GM21528 (cell line): ENCODE data around the gene CENPB.
"Not testable (repeated sequence)": the region's sequence is repeated elsewhere in the genome, so short reads cannot be mapped to it uniquely, and the experiment has no call there.

Experiments used
- ATAC-seq: cut with Tn5 transposase; IDR thresholded peaks from one replicate; pipeline ENCODE4 v1.9.1; 2021; ENCODE audit warnings: mild to moderate bottlenecking, moderate library complexity; ENCODE audit not compliant: unreplicated experiment, low FRiP score

Gene CENPB

DNA sequence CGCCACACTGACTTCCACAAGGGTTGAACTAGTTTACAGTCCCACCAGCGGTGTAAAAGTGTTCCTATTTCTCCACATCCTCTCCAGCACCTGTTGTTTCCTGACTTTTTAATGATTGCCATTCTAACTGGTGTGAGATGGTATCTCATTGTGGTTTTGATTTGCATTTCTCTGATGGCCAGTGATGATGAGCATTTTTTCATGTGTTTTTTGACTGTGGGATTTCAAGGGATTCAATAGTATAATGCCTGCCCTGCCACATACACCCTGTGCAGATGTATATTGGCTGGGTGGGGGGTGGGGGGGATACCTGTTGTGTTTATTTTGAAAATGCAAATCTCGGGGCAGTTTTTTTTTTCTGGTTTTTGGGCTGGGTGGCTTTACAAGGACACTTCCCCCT, 7.6 kb upstream of the CENPB start:
- ATAC-seq, result not testable (repeated sequence)

DNA sequence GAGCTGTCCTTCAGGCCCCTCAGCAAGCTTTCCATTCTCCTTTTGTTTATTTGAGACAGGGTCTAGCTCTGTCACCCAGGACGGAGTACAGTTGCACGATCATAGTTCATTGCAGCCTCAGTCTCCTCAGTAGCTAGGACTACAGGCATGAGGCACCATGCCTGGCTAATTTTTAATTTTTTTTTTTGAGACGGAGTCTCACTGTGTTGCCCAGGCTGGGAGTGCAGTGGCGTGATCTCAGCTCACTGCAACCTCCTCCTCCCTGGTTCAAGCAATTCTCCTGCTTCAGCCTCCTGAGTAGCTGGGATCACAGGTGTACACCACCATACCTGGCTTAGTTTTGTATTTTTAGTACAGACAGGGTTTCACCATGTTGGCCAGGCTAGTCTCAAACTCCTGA, 2.7 kb upstream of the CENPB start:
- not testable (repeated sequence) for ATAC-seq

DNA sequence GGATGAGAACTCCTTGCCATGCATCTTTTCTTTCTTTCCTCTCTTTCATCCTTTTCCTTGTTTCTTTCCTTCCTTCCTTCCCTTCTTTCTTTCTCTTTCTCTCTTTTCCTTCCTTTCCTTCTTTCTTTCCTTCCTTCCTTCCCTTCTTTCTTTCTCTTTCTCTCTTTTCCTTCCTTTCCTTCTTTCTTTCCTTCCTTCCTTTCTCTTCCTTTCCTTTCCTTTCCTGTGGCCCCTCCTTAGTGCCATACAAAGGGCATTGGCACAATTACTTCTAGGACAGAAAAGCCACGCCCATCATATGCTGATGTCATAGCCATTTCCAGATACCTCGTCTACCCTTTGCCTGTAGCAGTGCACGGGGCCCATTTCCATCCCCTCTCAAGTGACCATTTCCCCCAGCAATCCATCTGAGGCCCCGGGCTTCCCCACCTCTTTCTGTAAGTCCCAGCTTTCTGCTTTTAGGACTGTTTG, 2.2 kb upstream of the CENPB start:
- ATAC-seq, result no peak

DNA sequence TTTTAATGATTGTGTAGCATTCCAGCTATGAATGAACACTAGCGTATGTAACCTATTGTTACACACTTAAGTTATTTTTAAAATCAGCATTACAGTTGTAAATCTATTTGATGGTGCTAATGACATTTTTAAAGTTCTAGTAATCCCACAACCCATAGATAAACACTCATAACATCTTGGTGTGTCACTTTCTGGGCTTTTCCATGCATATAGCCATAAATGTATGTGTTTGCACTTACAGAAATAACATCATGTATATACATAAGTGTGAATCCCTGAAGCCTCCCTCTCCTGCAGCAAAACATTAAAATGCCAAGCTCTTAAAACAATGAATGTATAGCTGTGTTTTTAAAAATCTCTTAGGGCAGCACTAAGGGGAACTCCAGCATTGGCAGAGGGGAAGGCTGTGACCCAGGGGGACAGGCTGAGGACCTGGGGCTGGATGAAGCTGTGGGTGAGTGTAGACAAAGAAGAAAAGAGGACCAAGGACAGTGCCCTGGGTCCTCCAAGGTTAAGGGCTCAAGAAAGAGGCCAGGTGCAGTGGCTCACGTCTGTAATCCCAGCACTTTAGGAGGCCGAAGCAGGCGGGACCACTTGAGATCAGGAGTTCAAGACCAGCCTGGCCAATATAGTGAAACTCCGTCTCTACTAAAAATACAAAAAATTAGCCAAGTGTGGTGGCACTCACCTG, 929 bp upstream of the CENPB start:
- no peak for ATAC-seq

DNA sequence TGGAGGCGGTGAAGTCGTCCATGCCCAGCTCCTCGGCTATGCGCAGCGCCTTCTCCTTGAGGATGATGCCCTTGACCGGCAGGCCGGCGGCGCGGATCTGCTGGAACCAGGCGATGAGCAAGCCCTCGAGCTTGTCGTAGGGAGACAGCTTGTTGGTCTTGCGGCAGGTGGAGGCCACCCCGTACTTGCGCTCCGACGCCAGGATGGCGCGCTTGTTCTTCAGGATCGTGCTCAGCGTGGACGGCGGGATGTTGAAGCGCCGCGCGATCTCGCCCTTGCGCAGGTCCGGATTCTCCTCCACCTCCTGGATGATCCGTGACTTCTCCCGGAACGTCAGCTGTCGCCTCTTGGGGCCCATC, 435 bp downstream of the CENPB start:
- peak; percentile 10 for ATAC-seq

DNA sequence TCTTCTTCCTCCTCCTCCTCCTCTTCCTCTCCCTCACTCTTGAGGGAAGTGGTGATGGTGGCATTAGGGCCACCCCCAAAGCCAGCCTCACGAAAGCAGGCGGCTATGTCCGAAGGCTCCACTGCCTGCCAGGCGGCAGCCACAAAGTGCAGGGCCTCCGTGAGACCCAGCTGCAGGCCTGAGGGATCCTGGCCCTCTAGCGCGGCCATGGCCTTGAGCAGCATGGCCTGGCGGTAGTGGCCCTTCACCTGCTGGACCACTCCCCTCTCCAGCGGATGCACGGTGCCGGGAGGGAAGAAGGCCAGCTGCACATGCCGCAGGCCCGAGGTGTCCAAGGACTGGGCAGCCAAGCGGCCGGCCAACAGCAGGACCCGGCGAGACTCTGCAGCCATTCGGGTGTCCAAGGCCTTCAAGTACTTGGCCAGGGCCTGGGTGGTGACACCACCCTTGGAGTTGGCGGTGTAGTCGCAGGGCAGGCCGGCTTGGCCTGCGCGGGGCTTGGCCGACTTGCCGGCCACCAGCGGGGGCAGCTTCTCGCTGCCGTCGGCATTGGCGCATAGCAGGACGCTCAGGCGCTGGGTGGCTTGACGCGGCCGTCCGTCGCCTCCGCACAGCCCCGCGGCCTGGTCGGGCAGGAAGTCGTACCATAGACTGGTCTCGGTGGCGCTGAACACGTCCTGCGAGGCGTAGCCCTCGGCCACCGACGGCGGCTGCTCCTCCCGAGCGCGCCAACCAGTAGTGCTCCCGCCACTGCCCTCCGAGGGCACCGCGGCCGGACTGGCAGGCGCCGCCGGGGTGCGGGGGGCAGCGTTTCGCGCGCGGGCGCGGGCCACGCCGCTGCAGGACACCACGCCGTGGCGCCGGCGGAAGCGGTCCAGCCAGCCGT, 1.1 kb downstream of the CENPB start:
- ATAC-seq, result no peak

DNA sequence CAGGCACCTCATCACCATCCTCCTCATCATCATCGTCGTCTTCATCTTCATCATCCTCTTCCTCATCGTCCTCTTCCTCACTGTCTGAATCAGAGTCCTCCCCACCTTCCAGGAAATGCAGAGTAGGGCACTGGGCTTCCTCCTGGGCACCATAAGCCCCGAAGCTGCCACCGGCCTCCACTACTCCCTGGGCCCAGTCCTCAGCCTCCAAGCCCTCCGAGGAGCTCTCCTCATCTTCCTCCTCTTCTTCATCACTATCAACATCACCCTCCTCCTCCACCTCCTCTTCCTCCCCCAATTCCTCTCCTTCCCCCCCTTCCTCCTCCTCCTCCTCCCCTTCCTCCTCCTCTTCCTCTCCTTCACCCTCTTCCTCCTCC, 1.7 kb downstream of the CENPB start:
- ATAC-seq, result no peak

DNA sequence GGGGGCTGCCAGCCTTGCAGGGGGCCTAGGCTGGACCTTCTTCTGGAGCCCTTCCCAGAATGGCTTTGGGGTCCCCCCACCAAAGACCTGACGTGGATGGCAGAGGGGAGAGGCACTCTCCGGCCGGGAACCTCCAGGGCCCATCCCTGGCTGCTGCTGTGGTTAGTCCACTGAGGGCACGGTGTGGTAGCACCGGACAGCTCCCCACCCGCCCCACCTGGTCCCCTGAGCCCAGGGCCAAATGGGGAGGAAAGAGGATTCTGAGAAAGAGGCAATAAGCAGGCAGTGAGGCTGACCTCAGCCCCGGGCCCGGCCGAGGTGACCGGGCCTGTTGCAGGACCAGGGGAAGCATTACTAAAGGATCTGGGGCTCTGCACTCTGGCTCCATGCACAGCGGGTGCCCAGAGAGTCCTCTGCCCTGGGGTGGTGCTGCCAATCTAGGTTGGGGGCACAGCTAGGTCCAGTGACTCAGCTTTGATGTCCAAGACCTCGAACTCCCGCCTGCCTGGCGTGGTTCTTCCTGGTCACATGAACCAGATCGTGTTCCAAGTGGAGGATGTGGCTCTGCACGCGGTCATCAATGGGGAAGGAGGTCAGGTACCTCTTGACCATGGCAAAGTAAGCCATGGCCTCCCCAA, 2.2 kb downstream of the CENPB start:
- no peak for ATAC-seq

DNA sequence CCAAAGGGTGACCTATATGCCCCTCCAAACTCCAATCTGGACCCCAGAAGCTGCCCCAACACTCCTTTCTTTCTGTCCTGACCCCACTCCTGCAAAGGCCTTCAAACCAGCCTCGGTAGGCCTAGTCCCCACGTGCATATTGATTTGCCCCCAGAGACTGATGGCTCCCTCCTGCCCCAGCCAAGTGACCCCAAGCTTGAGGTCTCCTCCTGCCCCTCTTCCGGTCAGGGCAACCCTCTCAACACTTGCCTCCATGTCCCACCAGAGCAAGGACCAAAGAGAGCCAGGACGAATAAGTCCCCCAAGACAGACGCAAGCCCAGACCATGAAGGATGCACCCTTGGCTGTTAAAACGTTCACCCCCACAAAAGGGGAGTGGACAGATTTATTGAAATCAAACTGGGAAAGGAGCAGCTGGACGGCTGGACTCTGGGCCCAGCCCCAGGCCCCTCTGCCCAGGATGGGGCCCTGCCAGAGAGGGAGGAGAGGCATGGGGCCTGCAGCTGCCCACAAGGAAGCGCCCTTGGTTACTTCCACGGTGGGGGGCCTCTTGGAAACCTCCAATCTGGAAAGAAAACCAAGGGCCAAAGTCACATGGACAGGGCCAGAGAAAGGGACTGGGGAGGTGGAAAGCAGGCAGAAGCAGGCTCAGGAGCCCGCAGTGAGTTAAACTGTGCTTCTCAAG, 2.9 kb downstream of the CENPB start:
- no peak for ATAC-seq

DNA sequence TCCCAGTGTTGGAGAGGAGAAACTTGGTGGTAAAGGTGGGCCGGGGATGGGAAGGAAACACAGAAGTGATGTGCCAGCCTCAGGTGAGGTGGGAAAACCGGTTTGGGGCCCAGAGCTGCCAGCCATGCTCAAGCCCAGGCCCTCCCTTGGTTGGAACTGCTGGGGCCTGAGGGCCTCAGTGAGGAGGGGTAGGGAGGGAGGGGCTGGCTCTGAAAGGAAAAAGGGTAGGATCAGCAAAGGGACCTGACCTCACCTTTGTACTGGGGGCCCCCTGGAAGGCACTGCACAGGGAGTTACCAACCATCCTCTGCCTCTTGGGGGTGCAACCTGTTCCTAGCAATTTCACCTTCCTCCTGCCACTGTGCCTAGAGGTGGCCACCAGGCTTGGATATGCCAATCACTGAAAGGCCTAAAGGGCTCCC, 3.5 kb downstream of the CENPB start:
- ATAC-seq, result no peak

DNA sequence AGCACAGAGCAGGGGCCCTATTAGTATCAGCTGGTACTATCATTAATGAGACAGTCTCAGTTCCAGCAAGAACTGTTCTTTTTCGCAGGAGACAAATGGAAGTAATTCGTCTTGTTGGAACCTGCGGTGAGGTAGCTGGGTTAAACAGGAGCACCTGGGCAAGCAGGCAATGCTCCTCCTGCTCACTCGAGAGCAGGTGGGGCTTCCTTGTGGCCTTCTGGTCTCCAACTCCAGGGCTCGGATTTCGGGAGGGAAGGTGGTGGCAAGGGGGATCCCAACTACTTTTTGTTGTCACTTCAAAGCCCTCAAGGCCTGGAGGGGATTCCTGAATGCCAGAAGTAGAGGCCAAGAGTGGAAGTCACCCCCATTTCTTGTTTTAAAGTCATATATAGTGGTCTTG, 3.9 kb downstream of the CENPB start:
- no peak for ATAC-seq

DNA sequence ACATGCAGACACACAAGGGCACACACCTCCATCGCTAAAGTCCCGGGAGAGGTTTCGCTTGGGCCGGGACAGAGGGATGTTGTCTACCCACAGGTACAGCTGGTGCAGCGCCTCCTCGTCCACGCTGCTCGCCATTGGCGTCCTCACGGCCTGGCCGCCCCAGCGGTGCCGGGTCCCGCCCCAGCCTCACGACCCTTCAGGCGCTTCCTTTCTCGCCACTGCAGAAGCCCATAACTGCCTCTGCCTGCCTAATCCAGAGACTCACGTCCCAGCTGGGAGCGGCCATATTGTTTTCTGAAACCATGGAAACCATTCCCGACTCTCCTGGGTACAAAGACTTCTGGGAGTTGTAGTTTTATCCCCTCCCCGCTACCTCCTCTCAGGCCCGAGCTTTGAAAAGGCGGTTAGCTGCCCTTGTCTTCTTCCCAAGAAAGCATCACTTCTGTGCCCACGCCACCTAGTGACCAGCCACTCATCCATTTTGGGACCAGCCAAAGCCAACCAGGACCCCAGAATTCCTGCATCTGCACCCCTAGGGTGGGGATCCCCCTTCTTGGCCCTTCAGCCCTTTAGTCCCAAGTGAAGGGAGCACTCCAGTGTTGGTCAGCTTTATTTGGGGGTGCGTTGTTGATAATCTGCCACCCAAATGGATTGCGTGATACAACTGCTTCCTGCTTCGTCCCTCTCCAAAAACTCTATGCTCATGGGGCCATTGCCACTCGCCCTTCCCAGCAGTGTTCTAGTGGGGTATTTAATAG, 5.2 kb downstream of the CENPB start, which contains the start of gene SPEF1:
TSS of gene SPEF1 (minus strand) at position 296 of the 758 bp plus-strand sequence. CDS start at position 135, 161 bp downstream.
- ATAC-seq, result peak; percentile 43

DNA sequence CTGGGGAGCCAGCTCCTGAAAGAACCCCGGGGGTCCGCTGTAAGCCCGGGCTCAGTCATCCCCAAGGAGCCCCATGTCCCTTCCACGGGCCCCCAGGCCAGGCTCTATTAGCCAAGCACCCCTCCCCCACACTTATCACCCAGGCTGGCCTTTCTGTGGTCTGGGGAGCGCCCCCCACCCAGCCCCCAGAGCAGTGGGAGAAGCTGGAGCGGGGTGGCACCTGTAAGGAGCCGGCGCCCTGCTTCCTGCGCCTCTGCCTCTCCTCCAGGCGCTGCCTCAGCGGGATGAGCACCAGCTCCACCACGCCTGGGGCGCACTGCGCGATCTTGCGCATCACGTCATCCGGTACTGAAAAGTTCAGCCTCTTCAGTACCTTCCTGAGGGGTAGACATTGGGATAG, 7.6 kb downstream of the CENPB start:
- no peak for ATAC-seq

DNA sequence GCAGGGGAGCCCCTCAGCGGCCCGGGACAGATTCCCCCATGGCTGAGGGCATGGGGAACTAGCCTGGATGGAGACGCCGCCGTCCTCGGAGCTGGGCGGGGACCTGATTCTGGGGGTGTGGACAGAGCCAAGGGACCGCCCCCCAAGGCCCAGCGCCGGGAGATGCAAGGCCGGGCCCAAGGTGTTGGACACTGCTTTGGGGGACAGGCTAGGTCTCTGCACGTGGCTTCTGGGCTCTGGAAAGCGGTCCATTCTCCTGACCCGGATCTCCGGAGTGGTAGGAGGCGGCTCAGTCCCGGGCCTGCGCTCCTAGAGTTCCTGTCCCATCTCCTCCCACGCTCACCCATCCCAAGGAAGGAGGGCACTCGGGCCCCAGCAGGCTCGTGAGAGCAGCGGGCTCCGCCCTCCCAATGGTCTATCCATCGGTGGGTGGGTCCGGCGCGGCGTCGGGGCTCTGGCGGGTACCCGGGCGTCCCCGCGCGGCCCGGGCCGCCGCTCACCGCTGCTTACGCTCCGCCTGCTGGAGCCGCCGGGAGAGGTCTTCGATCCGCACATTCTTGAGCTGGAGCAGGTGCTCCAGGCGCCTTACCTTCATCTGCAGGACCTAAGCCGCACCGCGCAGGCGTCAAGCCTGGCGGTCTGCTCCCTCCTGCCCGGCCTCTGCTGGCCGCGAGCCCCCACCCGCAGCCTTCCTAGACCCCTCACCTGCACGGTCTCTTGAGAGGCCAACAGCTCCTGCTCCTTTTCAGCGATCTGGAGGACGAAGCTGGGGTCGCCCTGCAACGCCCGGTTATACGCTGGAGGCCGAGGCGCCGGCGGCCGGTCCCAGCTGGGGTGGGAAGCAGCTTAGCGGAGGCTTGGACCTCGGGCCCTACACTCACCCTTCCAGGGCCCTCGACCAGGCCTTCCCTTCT, 8.6 kb downstream of the CENPB start:
- ATAC-seq, result no peak

DNA sequence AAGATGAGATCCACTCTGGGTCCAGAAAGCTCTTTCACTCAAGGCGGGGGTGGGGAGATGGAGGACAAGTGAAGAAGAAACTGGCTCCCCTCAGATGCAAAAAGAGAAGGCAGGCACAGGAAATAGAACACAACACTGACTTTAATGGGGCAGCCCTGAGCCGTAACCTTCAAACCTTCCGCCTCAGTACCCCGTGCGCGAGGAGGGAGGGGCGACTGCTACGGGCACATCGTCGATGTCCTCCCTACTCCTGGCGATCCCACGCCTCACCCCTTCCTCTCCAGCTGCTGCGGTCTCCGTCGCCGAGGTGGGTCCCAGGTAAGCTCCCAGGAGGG, 9.2 kb downstream of the CENPB start:
- no peak for ATAC-seq

DNA sequence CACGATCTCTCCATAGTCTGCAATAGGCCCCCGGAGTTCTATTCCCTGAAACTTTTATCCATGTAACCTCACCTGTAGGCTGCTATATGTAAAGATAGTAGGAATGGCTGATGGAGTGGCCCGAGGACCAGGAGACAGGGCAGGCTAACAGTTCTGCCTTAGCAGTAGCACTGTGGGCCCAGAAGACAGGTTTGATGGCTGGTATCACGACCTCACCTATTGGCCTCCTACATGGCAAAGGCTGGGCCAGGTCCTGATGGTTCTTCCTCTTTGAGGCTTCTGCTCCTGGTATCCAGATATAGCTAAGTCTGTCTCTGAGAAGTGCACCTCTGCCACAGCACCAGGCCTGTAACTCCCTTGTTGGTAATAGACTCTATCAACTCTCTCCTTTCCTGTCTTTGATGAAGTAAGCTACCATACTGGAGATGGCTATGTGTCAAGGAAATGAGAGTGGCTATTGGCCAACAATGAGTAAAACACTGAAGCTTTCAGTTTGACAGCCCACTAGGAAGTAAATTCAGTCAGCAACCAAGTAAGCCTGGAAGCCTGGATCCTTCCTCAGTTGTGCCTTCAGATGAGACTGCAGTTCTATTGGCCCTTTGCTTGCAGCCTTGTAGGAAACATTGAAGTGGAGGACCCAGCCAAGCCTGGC, 11.0 kb downstream of the CENPB start:
- ATAC-seq, result no peak

DNA sequence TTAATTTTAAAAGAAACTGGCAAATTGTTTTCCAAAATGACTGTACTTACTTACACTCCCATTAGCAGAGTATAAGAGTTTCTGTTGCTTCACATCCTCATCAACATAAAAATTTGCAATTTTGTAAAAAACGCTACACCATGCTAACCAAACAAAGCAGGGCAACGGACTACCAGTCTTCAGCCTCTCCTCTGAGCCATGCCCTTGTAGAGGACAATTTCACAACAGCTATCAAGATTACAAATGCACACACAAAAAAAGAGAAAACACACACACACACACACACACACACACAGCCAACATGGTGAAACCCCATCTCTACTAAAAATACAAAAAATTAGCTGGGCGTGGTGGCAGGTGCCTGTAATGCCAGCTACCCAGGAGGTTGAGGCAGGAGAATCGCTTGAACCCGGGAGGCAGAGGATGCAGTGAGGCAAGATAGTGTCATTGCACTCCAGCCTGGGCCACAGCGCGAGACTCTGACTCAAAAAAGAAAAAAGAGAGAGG, 14.9 kb downstream of the CENPB start:
- no peak for ATAC-seq

DNA sequence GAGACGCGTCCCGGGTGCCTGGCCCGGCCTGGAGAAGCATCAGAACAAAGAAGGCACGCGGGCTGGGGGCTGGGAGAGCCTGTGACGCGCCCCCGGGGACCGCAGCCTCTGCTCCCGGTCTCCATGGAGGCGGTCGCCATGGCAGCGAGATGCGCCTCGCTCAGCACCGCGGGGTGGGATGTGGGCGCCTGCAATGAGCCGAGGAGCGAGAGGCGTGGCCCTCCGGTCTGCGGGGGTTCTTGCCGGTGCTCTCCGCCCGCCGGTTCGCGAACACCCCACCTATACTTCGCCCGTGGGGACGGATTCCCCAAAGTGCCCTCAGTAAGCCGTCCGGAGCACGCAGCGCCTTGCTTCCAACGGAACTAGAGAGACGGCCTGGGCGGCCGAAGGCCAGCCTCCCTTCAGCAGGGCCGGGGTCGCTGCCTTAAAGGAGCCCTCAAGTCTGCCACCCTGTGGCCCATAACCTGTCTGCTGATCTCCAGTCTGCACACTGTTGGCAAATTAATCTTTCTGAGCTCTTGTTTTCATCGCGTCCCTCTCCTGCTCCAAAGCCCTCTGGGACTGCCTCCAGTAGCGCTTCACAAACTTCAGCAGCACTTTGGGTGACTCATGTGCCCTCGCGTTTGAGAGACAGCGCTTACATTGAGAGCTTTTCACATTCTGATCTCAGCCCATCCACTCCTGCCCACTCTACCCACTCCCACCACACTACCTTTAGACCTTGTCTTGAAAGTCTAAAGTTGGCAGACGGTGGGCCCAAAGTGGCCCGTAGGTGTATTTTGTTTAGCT, 18.0 kb downstream of the CENPB start:
- peak; percentile 45 for ATAC-seq
